ENCODE data around the gene COMMD2.

The COMMD2 gene

DNA sequence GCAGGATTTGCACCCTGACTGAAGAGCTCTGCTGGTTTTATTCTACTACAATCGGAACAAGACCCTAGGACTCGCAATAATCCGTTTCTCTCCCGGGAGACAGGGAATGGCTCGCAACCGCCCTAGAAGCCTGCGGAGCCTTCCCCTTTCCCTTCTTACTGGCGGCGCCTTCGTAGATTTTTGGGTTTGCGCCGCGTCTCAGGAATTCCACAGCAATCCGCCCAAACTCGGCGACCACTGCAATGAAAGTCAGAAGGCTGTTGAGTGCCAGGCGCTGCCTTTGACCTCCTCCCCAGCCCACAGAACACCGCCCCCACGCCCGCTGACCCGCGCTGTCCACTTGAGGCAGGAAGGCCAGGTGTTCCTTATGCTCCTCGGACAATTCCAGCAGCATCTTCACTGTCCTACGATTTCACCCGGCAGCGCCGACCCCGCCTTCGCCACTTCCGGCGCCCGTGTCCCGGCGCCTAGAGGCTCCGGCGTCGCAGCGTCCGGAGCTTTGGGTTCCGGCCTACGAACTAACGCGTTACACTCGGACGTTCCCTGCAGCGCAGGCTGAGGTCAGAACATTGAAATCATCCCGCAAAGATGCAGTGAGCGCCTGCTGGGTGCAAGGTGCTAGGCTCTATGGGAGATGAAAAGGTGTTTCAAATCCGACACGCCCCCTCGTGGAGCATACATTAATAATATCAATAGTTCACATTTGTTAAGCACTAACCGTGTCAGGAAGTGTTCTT lies at the start of gene COMMD2:
TSS of gene COMMD2 (minus strand) at position 439 of the 737 bp plus-strand sequence. CDS start at position 394, 45 bp downstream.
- TF ChIP-seq CTCF (IDR thresholded peaks at IDR 0.05; ENCODE audit: control extremely low read depth, extremely low read depth, low read depth, missing control alignments): no peak
- POLR2A ChIA-PET: no interaction called here
- CTCF ChIA-PET: interaction anchor here (0.7 to 3.2 kb wide), 16 partner anchors 9 to 720 kb away, joined by 3 to 31 read pairs (median 5); no protein-coding TSS in a partner anchor
- DNase-seq (ENCODE audit: extremely low spot score): peak; percentile 84

- CTCF ChIA-PET: interaction anchor here (0.9 to 1.9 kb wide), 4 partner anchors 9 to 82 kb away, joined by 3 to 6 read pairs (median 4); partner anchors contain the start of genes ANKUB1 and RNF13
- DNase-seq (ENCODE audit: extremely low spot score): no peak
- POLR2A ChIA-PET: no interaction called here
- no peak for TF ChIP-seq CTCF (IDR thresholded peaks at IDR 0.05; ENCODE audit: control extremely low read depth, extremely low read depth, low read depth, missing control alignments)
Measured at GRCh38 chr3:149801639-149802038, 49.4 kb upstream of the COMMD2 start.

GRCh38 chr3:149801195-149801594 lies 48.9 kb upstream of the COMMD2 start:
- no peak for TF ChIP-seq CTCF (IDR thresholded peaks at IDR 0.05; ENCODE audit: control extremely low read depth, extremely low read depth, low read depth, missing control alignments)
- DNase-seq (ENCODE audit: extremely low spot score): no peak
- POLR2A ChIA-PET: no interaction called here
- CTCF ChIA-PET: interaction anchor here (0.7 to 1.9 kb wide), 6 partner anchors 8 to 312 kb away, joined by 3 to 8 read pairs (median 3); partner anchors contain the start of genes ANKUB1 and RNF13

- ChIA-PET CTCF (interaction anchor here (0.7 to 1.9 kb wide), 6 partner anchors 8 to 311 kb away, joined by 3 to 8 read pairs (median 4); partner anchors contain the start of gene ANKUB1), POLR2A (no interaction called here)
- DNase-seq (ENCODE audit: extremely low spot score): no peak
- no peak for TF ChIP-seq CTCF (IDR thresholded peaks at IDR 0.05; ENCODE audit: control extremely low read depth, extremely low read depth, low read depth, missing control alignments)
Measured at GRCh38 chr3:149800693-149801092, 48.4 kb upstream of the COMMD2 start.

DNA sequence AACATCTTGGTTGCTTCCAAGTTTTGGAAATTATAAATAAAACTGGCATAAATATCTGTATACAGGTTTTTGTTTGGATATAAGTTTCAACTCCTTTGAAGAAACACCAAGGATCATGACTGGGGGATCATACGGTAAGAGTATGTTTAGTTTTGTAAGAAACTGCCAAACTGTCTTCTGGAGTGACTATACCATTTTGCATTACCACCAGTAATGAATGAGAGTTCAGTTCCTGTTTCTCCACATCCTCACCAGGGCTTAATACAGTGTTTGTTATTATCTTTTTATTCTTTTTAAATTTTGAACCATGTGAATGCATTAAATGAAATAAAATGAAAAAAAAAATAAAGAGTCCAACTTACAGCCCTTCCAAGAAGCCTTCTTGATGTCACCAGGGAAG lies 43.7 kb upstream of the COMMD2 start:
- POLR2A ChIA-PET: no interaction called here
- DNase-seq (ENCODE audit: extremely low spot score): no peak
- TF ChIP-seq CTCF (IDR thresholded peaks at IDR 0.05; ENCODE audit: control extremely low read depth, extremely low read depth, low read depth, missing control alignments): no peak
- CTCF ChIA-PET: interaction anchor here (2.8 kb wide), 1 partner anchor 12 kb away, joined by 21 read pairs; no protein-coding TSS in a partner anchor

GRCh38 chr3:149792452-149793270 lies 40.4 kb upstream of the COMMD2 start, which contains the start of gene ANKUB1:
Gene ANKUB1 (minus strand): TSS chr3:149792554. CDS start chr3:149792366, 188 bp downstream.
- no peak for TF ChIP-seq CTCF (IDR thresholded peaks at IDR 0.05; ENCODE audit: control extremely low read depth, extremely low read depth, low read depth, missing control alignments)
- CTCF ChIA-PET: interaction anchor here (1.3 to 2.2 kb wide), 3 partner anchors 9 to 21 kb away, joined by 6 to 10 read pairs (median 10); no protein-coding TSS in a partner anchor
- no peak for DNase-seq (ENCODE audit: extremely low spot score)
- POLR2A ChIA-PET: no interaction called here

Measured in GM10248 (cell line).